ENCODE measurements around the gene ACOXL.

The ACOXL gene

GRCh38 chr2:110931648-110932047 lies 199.3 kb downstream of the ACOXL start:
- H3K4me3 ChIP-seq (ENCODE audit: low read depth, low read length): no peak overlapping the region
- TF ChIP-seq CTCF (IDR thresholded peaks at IDR 0.05; ENCODE audit: low read depth, low read length): no peak

- TF ChIP-seq CTCF (IDR thresholded peaks at IDR 0.05; ENCODE audit: low read depth, low read length): no peak
Observed at GRCh38 chr2:110933420-110933819, 201.0 kb downstream of the ACOXL start.

GRCh38 chr2:110934948-110935347 lies 202.6 kb downstream of the ACOXL start:
- TF ChIP-seq CTCF (IDR thresholded peaks at IDR 0.05; ENCODE audit: low read depth, low read length): no peak
- no peak overlapping the region for H3K4me3 ChIP-seq (ENCODE audit: low read depth, low read length)

More at GRCh38 chr2:110933420-110933819, 201.0 kb downstream of the ACOXL start:
- no peak overlapping the region for H3K4me3 ChIP-seq (ENCODE audit: low read depth, low read length)

- TF ChIP-seq CTCF (IDR thresholded peaks at IDR 0.05; ENCODE audit: low read depth, low read length): no peak
- no peak overlapping the region for H3K4me3 ChIP-seq (ENCODE audit: low read depth, low read length)
Observed at GRCh38 chr2:110940376-110940910, 208.1 kb downstream of the ACOXL start.

- H3K4me3 ChIP-seq (ENCODE audit: low read depth, low read length): no peak overlapping the region
- TF ChIP-seq CTCF (IDR thresholded peaks at IDR 0.05; ENCODE audit: low read depth, low read length): no peak
Observed at GRCh38 chr2:110941226-110941625, 208.9 kb downstream of the ACOXL start.

- TF ChIP-seq CTCF (IDR thresholded peaks at IDR 0.05; ENCODE audit: low read depth, low read length): no peak
- no peak overlapping the region for H3K4me3 ChIP-seq (ENCODE audit: low read depth, low read length)
Observed at GRCh38 chr2:110943070-110943634, 210.8 kb downstream of the ACOXL start.

GRCh38 chr2:110946902-110947301 lies 214.5 kb downstream of the ACOXL start:
- H3K4me3 ChIP-seq (ENCODE audit: low read depth, low read length): no peak overlapping the region
- no peak for TF ChIP-seq CTCF (IDR thresholded peaks at IDR 0.05; ENCODE audit: low read depth, low read length)

All from WI38 (cell line).